HG03439 (cell line): ENCODE results near the gene CNN3.
A peak's percentile ranks its signal among the peaks of the same experiment; 100 is the strongest.

Source experiments
- ATAC-seq: cut with Tn5 transposase; IDR thresholded peaks from one replicate; pipeline ENCODE4 v1.9.1; 2021; ENCODE audit warnings: mild to moderate bottlenecking, moderate library complexity; ENCODE audit not compliant: unreplicated experiment

The CNN3 gene

GRCh38 chr1:94859174-94859573, 67.7 kb downstream of the CNN3 start:
- no peak for ATAC-seq

GRCh38 chr1:94858276-94858675, 68.6 kb downstream of the CNN3 start:
- ATAC-seq = no peak

DNA sequence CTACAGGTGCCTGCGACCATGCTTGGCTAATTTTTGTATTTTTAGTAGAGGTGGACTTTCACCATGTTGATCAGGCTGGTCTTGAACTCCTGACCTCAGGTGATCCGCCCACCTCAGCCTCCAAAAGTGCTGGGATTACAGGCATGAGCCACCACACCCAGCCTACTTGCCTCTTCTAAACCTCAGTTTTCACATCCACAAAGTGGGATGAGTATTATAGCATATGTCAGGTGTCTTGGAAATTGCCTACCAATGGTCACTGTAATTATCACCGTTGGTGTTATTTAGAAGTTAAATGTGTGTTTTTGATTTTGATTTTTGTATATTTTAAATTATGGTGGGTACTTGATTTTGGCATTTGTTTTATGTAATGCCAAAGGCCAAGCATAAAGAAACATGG, 70.0 kb downstream of the CNN3 start:
- ATAC-seq = no peak

GRCh38 chr1:94856004-94856403, 70.9 kb downstream of the CNN3 start:
- ATAC-seq = no peak

DNA sequence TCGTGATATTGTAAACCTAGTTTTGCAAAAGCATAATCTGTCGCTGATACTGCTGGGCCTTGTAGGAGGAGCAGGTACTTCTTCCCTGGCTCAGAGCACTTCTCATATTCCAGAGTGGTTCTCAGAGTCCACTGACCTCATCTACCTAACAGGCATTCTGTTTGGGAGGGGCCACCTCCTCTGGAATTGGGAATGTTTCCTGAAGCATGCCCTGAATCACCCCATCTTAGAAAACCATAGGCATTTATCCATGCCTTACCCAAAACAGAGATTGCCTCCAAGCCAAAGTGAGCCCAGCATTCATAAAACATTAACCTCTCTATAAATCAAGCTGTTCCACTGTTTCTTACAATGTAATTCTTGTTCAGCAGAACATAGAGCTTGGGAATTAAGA, 71.6 kb downstream of the CNN3 start:
- no peak for ATAC-seq

DNA sequence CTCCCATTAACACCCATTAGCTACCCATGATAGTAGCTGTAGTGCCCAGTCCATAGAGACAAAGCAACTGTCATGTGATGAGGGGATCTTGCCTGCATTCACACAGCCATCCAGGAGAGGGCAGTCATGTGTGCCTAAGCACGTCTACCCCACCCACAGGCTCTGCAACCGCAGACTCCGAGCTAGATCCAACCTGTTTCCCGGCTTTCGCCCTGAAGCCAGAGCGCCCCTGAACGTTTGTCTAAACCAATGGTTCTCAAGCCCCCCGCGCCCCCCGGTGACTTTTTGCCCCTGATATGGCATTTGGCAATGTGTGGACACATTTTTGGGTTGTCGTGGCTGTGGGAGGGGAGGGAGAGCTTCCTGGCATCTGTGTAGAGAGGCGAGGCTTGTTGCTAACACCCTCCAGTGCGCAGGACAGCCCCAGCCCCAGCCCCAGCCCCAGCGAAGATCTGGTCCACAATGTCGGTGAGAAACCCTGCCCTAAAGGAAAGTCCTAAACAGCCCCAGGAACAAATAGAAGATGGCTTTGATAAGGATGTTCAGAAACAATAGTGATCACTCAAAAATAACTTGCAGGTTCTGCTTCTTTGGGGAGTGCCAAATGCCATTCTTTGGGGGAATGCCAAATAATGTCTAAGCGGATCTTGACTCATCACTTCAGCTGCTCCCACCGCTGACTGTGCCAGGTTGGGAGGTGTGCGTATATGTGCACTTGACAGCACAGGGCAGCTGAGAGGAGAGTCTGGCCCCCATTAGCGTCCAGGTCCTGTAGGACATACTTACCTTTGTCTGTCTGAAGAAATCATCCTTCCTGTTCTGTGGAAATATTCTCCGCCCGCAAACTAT, 72.2 kb downstream of the CNN3 start:
- peak; percentile 99 for ATAC-seq

DNA sequence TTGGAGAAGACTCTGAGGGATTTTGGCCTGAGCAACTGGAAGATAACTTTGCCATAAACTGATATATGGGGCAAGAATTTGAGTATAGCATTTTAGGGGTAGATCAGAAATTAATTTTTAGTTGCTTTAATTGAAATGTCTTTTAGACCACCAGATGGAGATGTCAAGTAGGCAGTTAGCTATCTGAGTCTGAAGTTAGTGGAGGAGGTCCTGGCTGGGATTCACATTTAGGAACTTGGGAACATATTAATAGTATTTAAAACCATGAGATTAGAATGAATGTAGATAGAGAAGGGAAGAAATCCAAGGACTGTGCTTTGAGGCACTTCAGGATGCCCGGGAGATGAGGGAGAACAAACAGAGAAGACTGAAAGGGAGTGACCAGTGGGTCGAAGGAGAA, 74.1 kb downstream of the CNN3 start:
- ATAC-seq = no peak

DNA sequence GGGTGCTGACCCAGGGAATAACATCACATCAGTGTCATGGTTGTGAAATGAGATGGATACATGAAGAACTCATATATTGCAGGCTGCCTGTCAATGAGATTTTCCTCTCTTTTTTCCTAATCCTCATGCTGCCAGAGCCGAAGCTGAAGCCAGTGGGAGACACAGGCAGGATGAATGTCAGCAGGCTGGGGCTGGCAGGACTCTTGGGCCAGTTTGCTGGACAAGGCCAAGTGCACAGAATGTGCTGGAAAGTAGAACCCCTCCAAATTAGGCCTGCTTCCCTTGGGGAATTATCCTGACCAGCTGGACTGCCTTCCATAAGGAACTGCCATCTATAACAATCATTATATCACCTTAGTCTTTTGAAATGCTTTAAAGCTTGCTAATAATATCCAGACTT, 75.3 kb downstream of the CNN3 start:
- ATAC-seq = no peak
